ENCODE results near the gene SLC16A12. TPM values are rescaled to one million over a fixed set of nuclear protein-coding genes. Genes with fewer than 3 reads are reported as not detected.

SLC16A12 gene
- total RNA-seq, 1 experiment from 2014 or later: 0.77 TPM

- no peak overlapping the region for H3K27ac ChIP-seq (ENCODE audit: insufficient read length, low read depth, low read length)
These were observed 76.6 kb downstream of the SLC16A12 start for GRCh38 chr10:89458784-89459183.

More at GRCh38 chr10:89458784-89459183, 76.6 kb downstream of the SLC16A12 start:
- Histone ChIP-seq H3K27me3 (ENCODE audit: insufficient read depth, low read length) (no peaks in the 10 kb centered on the region), H3K79me1 (ENCODE audit: insufficient read depth, low read depth, low read length, poor library complexity, severe bottlenecking) (no peaks in the 10 kb centered on the region), H3K23me2 (ENCODE audit: insufficient read length, low read depth, low read length, poor library complexity, severe bottlenecking) (no peaks in the 10 kb centered on the region), H2BK20ac (ENCODE audit: low read depth, low read length, poor library complexity, severe bottlenecking) (no peak overlapping the region), H3K9ac (ENCODE audit: extremely low read depth, insufficient read length, low read length) (no peak overlapping the region), H2AFZ (ENCODE audit: low read length) (no peak overlapping the region), H3T11ph (ENCODE audit: low read length) (no peak overlapping the region), H4K91ac (ENCODE audit: insufficient read length, low read depth, low read length) (no peak overlapping the region), H2BK15ac (ENCODE audit: low read depth, low read length) (no peak overlapping the region), H3K4ac (ENCODE audit: low read depth, low read length) (no peak overlapping the region), H3K23ac (ENCODE audit: insufficient read length, low read depth, low read length) (no peak overlapping the region), H3K9me3 (ENCODE audit: control insufficient read depth, low read depth, low read length) (no peaks in the 10 kb centered on the region), H4K20me1 (ENCODE audit: control insufficient read depth, insufficient read depth, insufficient read length) (no peaks in the 10 kb centered on the region), H3K4me2 (ENCODE audit: insufficient read depth, insufficient read length, low read length) (no peak overlapping the region), H3K79me2 (ENCODE audit: insufficient read depth, low read length) (no peaks in the 10 kb centered on the region), H2BK5ac (ENCODE audit: insufficient read length, low read length) (no peak overlapping the region), H4K5ac (ENCODE audit: insufficient read length, low read depth, low read length) (no peak overlapping the region), H2BK12ac (ENCODE audit: insufficient read length, low read depth, low read length) (no peak overlapping the region), H3K56ac (ENCODE audit: insufficient read length, low read depth, low read length) (no peak overlapping the region), H4K8ac (replicated peaks; ENCODE audit: insufficient read length, low read depth, low read length) (no peak overlapping the region), H3K4me1 (ENCODE audit: insufficient read depth, low read length) (no peaks in the 10 kb centered on the region), H2BK120ac (ENCODE audit: low read depth, low read length, poor library complexity, severe bottlenecking) (no peak overlapping the region), H3K18ac (ENCODE audit: insufficient read length, low read depth, low read length) (no peak overlapping the region), H3K14ac (ENCODE audit: insufficient read depth, low read length) (no peak overlapping the region), H2AK5ac (ENCODE audit: insufficient read length, low read length) (no peak overlapping the region)
- no CpG with 5 or more reads among the region's 1 CpG for WGBS (ENCODE audit: extremely low coverage, insufficient read length, low lambda C conversion rate)
- Mint-ChIP-seq H3K9me3 (no peaks in the 10 kb centered on the region), H3K36me3 (ENCODE audit: insufficient read depth in 1 of 3, low read depth in 3 of 3) (no peaks in the 10 kb centered on the region), H3K4me3 (no peak overlapping the region), H3K4me1 (peaks cover 0 to 6% of the 10 kb centered on the region in 2 experiments; a peak in 2 of 4 replicates), H3K27me3 (ENCODE audit: low read depth) (no peaks in the 10 kb centered on the region), H3K27ac (no peak overlapping the region)
- TF ChIP-seq CTCF (conservative IDR thresholded peaks at IDR 0.05): no peak
- no peak for DNase-seq

Data from H9 (cell line).